ENCODE results near the gene PSMG3.

PSMG3 gene

DNA sequence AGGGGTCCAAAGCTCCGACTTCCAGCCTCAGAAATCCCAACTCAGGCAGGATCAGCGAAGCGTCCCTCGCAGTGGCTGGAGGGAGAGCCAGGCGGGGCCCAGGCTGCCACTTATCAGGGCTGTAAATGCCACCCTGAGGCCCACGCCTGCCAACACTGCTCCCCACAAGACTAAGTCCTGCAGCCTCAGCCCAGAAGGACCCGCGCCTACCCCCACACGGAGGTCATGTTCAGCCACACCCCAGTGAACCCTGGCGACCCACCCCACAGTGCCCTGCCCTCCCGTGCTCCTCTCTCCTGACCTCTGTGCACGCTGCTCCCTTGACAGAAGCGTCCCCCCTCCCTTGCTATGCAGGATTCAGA, 3.2 kb downstream of the PSMG3 start:
- H3K9me3 ChIP-seq (ENCODE audit: low read length) = no peaks in the 10 kb centered on the region
- H3K4me1 ChIP-seq (ENCODE audit: insufficient read depth, low read length) = peaks cover 25% of the 10 kb centered on the region
- no peak overlapping the region for H3K4me3 ChIP-seq (ENCODE audit: low read length)
- H3K27me3 ChIP-seq (ENCODE audit: insufficient read depth, low read length) = no peaks in the 10 kb centered on the region
- no peak overlapping the region for H2AFZ ChIP-seq (ENCODE audit: low read depth, low read length)
- no peaks in the 10 kb centered on the region for H3K36me3 ChIP-seq (ENCODE audit: insufficient read depth, low read length)

- Histone ChIP-seq H3K36me3 (ENCODE audit: insufficient read depth, low read length) (no peaks in the 10 kb centered on the region), H3K4me3 (ENCODE audit: low read length) (no peak overlapping the region), H3K27me3 (ENCODE audit: insufficient read depth, low read length) (peaks cover 6% of the 10 kb centered on the region), H3K9me3 (ENCODE audit: low read length) (no peaks in the 10 kb centered on the region), H3K4me1 (ENCODE audit: insufficient read depth, low read length) (peaks cover 30% of the 10 kb centered on the region), H2AFZ (ENCODE audit: low read depth, low read length) (no peak overlapping the region)
Observed at GRCh38 chr7:1564603-1565022, 5.2 kb downstream of the PSMG3 start.

- no peak overlapping the region for H3K4me3 ChIP-seq (ENCODE audit: low read length)
- peaks cover 33% of the 10 kb centered on the region for H3K4me1 ChIP-seq (ENCODE audit: insufficient read depth, low read length)
- peaks cover 6% of the 10 kb centered on the region for H3K27me3 ChIP-seq (ENCODE audit: insufficient read depth, low read length)
- H3K9me3 ChIP-seq (ENCODE audit: low read length) = no peaks in the 10 kb centered on the region
- H3K36me3 ChIP-seq (ENCODE audit: insufficient read depth, low read length) = no peaks in the 10 kb centered on the region
- H2AFZ ChIP-seq (ENCODE audit: low read depth, low read length) = no peak overlapping the region
Observed at GRCh38 chr7:1563981-1564602, 5.7 kb downstream of the PSMG3 start.

DNA sequence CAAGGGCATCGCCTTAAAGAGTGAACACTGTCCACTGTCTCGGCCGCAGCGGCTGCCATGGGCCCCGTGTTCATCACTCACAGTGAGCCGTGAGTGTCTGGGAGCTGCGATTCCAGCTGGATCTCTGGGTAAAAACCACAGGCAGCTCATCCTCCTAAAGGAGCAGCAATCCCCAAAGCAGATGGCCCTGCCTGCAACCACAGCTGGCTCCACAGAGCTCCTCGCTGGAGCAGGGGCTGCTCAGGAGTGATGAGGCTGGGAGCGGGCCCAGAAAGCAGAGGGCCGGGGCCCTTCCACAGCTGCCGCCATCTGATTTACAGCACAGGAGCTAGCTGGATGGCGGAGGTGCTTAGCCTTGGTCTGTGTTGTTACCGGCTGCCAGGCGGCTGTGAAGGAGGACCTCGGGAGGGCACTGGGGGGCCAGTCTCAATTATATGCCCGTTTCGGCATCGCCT, 7.2 kb downstream of the PSMG3 start:
- no peaks in the 10 kb centered on the region for H3K9me3 ChIP-seq (ENCODE audit: low read length)
- peaks cover 6% of the 10 kb centered on the region for H3K27me3 ChIP-seq (ENCODE audit: insufficient read depth, low read length)
- H2AFZ ChIP-seq (ENCODE audit: low read depth, low read length) = no peak overlapping the region
- H3K36me3 ChIP-seq (ENCODE audit: insufficient read depth, low read length) = no peaks in the 10 kb centered on the region
- no peak overlapping the region for H3K4me3 ChIP-seq (ENCODE audit: low read length)
- peaks cover 28% of the 10 kb centered on the region for H3K4me1 ChIP-seq (ENCODE audit: insufficient read depth, low read length)

- Histone ChIP-seq H3K36me3 (ENCODE audit: insufficient read depth, low read length) (no peaks in the 10 kb centered on the region), H3K4me3 (ENCODE audit: low read length) (no peak overlapping the region), H3K27me3 (ENCODE audit: insufficient read depth, low read length) (peaks cover 6% of the 10 kb centered on the region), H2AFZ (ENCODE audit: low read depth, low read length) (no peak overlapping the region), H3K4me1 (ENCODE audit: insufficient read depth, low read length) (peaks cover 24% of the 10 kb centered on the region), H3K9me3 (ENCODE audit: low read length) (no peaks in the 10 kb centered on the region)
Observed at GRCh38 chr7:1562116-1562515, 7.7 kb downstream of the PSMG3 start.

DNA sequence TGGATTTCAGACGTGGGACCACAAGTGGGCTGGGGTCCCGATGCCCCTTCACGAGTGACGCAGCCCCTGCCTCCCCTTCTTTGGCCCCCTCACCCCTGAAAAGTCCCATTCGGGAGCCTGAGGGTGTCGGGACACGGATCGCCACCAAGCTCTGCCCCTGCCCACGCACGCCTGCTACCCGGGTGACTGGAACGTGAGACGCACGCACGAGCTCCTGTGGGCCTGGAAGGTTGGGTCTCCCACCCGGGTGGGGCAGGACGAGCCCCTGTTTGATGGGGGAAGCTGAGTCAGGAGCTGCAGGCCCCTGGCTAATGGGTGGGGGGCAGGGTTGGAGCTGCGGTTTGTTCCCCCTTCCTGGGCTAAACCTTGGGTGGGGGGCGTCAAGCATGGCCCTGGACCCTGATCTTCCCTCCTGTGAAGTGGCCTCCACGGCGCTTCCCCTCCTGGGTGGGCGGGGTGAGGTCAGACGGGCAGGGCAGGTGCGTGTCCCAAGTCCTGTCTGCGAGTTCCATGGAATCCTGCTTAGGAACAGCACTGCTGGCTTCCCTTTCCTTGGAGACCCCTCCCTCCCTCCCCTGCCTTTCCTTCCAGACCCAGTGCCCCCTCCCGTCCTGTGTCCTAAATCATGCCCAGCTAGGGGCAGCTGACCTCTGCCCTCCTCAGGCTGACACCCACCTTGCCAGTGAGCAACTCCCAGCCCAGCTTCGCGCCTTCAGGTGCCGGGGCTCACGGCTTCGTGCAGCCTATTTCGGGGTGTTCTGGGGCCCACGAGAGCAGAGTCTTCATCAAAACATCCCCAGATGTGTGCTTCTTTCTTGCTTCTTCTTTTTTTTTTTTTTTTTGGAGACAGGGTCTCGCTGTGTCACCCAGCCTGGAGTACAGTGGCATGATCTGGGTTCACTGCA, 8.5 kb downstream of the PSMG3 start:
- Histone ChIP-seq H3K27me3 (ENCODE audit: insufficient read depth, low read length) (peaks cover 6% of the 10 kb centered on the region), H3K36me3 (ENCODE audit: insufficient read depth, low read length) (no peaks in the 10 kb centered on the region), H3K9me3 (ENCODE audit: low read length) (no peaks in the 10 kb centered on the region), H3K4me1 (ENCODE audit: insufficient read depth, low read length) (peaks cover 16% of the 10 kb centered on the region), H2AFZ (ENCODE audit: low read depth, low read length) (no peak overlapping the region), H3K4me3 (ENCODE audit: low read length) (no peak overlapping the region)

DNA sequence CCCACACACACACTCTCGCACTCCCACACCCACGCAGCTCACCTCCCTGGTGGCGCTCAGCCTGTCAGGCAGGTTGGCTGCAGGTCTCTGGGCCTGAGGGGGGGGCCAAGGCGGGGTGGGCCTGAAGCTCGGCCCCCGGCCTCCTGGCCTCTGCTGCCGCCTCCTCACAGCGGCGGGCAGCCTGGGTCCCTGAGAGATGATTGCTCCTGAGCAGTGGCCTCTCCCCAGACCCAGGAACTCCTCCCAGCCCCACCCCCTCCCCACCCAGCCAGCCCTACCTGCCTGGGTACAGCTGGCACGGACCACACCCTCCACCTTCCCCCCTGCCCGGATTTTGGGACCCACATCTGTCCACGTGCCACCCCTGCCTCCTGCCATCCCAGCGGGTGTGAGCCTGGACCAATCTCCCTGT, 9.2 kb downstream of the PSMG3 start:
- Histone ChIP-seq H3K27me3 (ENCODE audit: insufficient read depth, low read length) (peaks cover 12% of the 10 kb centered on the region), H3K4me3 (ENCODE audit: low read length) (no peak overlapping the region), H3K9me3 (ENCODE audit: low read length) (no peaks in the 10 kb centered on the region), H2AFZ (ENCODE audit: low read depth, low read length) (no peak overlapping the region), H3K4me1 (ENCODE audit: insufficient read depth, low read length) (peaks cover 20% of the 10 kb centered on the region), H3K36me3 (ENCODE audit: insufficient read depth, low read length) (no peaks in the 10 kb centered on the region)

DNA sequence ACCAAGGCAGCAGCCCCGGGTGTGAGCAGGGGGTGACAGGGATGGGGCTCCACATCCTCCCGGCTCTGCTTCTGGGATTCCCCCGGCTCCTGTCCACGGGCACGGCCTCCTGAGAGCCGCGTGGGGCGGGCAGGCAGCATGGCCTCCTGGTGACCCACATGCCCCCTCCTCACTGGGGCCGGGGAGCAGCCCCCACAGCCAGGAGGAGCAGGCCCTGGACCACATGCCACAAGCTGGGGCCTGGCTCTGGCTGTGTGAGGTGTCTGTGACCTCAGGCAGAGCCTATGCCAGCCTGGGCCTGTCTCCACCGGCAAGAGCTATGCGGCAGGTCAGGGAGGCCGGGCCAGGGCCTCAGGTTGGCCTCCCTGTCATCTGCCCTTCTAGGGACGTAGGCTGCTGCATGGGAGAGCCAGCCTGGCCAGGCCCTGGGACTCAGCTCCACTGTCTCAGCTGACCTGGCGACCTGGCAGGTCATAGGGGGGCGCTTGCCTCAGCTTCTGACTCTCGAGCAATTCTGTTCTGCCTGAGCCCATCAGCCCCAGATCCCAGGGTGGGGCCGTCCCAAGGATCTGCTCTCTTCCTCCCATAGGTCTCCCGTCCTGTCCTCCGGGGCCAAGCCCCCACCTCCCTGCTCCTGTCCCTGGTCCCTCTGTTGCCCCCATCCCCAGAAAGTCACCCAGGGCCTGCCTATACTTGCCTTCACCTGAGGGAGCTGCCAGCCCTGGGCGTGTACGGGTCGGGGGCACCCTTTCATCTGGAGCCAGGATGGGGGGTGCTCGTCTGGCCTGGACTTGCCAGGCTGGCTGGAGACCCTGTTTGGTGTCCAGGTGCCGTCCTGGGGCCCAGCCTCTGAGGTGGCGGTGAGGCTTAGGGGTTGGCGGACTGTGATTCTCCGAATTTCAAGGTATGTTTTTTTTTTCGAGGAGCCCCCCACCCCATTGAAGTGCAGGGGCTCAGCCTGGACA, 9.9 kb downstream of the PSMG3 start:
- H3K4me3 ChIP-seq (ENCODE audit: low read length) = no peak overlapping the region
- H3K4me1 ChIP-seq (ENCODE audit: insufficient read depth, low read length) = peaks cover 27% of the 10 kb centered on the region
- H2AFZ ChIP-seq (ENCODE audit: low read depth, low read length) = no peak overlapping the region
- no peaks in the 10 kb centered on the region for H3K36me3 ChIP-seq (ENCODE audit: insufficient read depth, low read length)
- peaks cover 15% of the 10 kb centered on the region for H3K27me3 ChIP-seq (ENCODE audit: insufficient read depth, low read length)
- no peaks in the 10 kb centered on the region for H3K9me3 ChIP-seq (ENCODE audit: low read length)

DNA sequence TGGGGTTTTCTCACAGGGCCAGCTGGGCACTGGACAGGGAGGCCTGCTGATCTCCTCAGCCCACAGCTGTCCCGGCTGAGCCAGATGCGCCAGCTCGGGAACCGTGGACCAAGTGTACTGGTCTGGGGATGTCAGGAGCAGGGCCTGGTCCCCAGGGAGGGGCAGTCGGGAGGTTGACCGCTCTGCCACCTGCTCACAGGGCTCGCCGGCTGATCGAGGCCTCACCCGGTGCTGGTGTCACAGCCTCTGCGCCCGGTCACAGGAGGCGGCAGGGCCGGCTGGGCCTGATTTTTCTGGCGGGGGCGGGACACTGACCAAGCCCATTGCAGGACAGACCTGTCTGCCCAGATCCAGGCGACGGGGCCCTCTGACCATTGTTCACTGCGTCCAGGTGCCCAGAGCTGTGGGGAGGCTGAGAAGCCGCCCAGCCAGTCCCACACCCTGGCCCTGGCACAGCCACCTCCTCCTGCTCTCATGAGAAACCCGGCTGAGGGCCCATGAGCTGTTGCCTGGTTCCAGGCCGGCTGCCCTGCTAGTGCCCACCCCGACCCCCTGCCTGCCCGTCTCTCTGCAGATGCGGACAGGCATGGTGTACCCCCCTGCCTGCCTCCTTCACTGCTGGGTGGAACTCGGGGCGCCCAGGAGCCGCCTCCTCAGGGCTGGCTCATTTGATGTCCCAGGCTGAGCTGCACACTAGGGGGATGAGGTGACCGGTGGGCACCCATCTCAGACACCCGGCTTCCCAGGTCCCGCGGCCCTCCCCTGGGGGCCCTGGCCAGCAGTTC, 10.8 kb downstream of the PSMG3 start:
- H2AFZ ChIP-seq (ENCODE audit: low read depth, low read length) = no peak overlapping the region
- H3K4me3 ChIP-seq (ENCODE audit: low read length) = no peak overlapping the region
- H3K9me3 ChIP-seq (ENCODE audit: low read length) = no peaks in the 10 kb centered on the region
- H3K27me3 ChIP-seq (ENCODE audit: insufficient read depth, low read length) = peaks cover 15% of the 10 kb centered on the region
- no peaks in the 10 kb centered on the region for H3K36me3 ChIP-seq (ENCODE audit: insufficient read depth, low read length)
- peaks cover 28% of the 10 kb centered on the region for H3K4me1 ChIP-seq (ENCODE audit: insufficient read depth, low read length)

DNA sequence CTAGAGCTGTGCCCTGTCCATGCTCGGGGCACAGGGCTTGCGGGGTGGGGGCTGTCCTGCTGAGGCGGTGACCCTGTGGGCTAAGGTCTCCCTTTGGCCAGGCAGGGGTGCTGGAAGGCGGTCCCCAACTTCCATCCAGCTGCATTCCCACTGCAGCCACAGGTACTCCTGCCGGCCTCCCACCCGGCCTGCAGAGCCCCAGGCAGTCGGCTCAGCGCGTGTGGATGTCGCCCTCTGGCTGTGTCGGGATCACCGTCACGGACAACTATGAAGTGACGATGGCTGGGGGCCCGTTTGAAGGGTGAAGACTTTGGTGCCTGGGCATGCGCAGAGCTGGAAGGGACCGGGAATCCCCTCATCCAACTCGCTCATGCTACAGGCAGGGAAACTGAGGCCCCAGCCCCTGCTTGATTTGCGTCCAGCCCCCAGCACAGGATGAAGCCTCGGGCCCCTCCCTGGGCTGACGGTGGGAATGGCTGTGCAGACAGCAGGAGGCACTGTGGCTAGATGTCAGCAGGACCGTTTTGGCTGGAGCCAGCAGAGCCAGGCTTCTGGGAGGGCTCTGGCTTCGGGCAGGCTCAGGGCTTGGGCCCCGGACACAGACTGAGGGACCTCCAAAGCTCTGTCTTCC, 11.5 kb downstream of the PSMG3 start:
- Histone ChIP-seq H3K4me1 (ENCODE audit: insufficient read depth, low read length) (peaks cover 28% of the 10 kb centered on the region), H3K36me3 (ENCODE audit: insufficient read depth, low read length) (no peaks in the 10 kb centered on the region), H2AFZ (ENCODE audit: low read depth, low read length) (no peak overlapping the region), H3K9me3 (ENCODE audit: low read length) (no peaks in the 10 kb centered on the region), H3K27me3 (ENCODE audit: insufficient read depth, low read length) (peaks cover 15% of the 10 kb centered on the region), H3K4me3 (ENCODE audit: low read length) (no peak overlapping the region)

GRCh38 chr7:1557771-1558170, 12.1 kb downstream of the PSMG3 start:
- Histone ChIP-seq H2AFZ (ENCODE audit: low read depth, low read length) (no peak overlapping the region), H3K4me1 (ENCODE audit: insufficient read depth, low read length) (peaks cover 28% of the 10 kb centered on the region), H3K27me3 (ENCODE audit: insufficient read depth, low read length) (peaks cover 15% of the 10 kb centered on the region), H3K4me3 (ENCODE audit: low read length) (no peak overlapping the region), H3K36me3 (ENCODE audit: insufficient read depth, low read length) (no peaks in the 10 kb centered on the region), H3K9me3 (ENCODE audit: low read length) (no peaks in the 10 kb centered on the region)

DNA sequence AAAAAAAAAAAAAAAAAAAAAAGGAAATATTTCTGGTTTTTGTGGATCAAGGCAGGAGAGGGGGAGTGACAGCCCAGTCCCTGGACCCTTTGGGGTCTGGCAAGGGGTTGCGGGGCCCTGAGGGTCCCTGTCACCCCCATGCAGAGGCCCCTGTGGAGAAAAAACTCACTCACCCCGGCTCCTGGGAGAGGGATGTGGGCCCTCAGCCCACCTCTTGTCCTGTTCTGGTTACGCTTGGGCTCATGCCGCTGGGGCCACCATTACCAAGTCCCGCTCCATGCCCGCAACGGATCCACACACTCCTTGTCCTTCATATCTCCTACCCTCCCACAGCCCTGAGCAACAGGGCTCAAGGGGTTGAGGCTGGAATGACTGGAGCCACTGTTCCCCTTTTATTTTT, 12.8 kb downstream of the PSMG3 start:
- no peak overlapping the region for H3K4me3 ChIP-seq (ENCODE audit: low read length)
- no peak overlapping the region for H2AFZ ChIP-seq (ENCODE audit: low read depth, low read length)
- H3K36me3 ChIP-seq (ENCODE audit: insufficient read depth, low read length) = no peaks in the 10 kb centered on the region
- H3K27me3 ChIP-seq (ENCODE audit: insufficient read depth, low read length) = peaks cover 15% of the 10 kb centered on the region
- H3K4me1 ChIP-seq (ENCODE audit: insufficient read depth, low read length) = peaks cover 24% of the 10 kb centered on the region
- H3K9me3 ChIP-seq (ENCODE audit: low read length) = no peaks in the 10 kb centered on the region

Measured in neuron (in vitro differentiated cells).